HepG2 (cell line): ENCODE data around the gene NOXO1. TPM values are rescaled to one million over a fixed set of nuclear protein-coding genes. Genes with fewer than 3 reads are reported as not detected.
A peak's percentile ranks its signal among the peaks of the same experiment; 100 is the strongest.

Source experiments
- AGO1 ChIP-seq: fragments of 200-400 bp; formaldehyde crosslinking; IDR thresholded peaks from 2 replicates; pipeline ENCODE4 v1.6.1; 2017; ENCODE audit warnings: mild to moderate bottlenecking, low read depth, low read length, moderate library complexity; ENCODE audit not compliant: poor library complexity, severe bottlenecking
- CBX2 ChIP-seq, 2 experiments: fragments of 200-600 bp in 1 of 2; sonication (generic); formaldehyde crosslinking in 1 of 2; IDR thresholded peaks; 2 replicates each; pipeline versions ENCODE4 v1.7.0 to v1.8.1; 2018 to 2022; ENCODE audit warnings: low read depth in 2 of 2, low read length in 1 of 2, mild to moderate bottlenecking in 1 of 2, missing genetic modification reagents in 1 of 2
- HNF4A ChIP-seq: sonication (generic); formaldehyde crosslinking; IDR thresholded peaks from 2 replicates; pipeline ENCODE4 v1.4.0; 2020; ENCODE audit warnings: missing genetic modification reagents
- NR2C2 ChIP-seq: sonication (generic); formaldehyde crosslinking; IDR thresholded peaks from 2 replicates; pipeline ENCODE4 v1.4.0; 2020; ENCODE audit warnings: missing genetic modification reagents, mild to moderate bottlenecking, moderate library complexity, borderline replicate concordance
- RXRA ChIP-seq: sonication (generic); formaldehyde crosslinking; IDR thresholded peaks from 2 replicates; pipeline ENCODE4 v1.5.1; 2020; ENCODE audit warnings: missing genetic modification reagents
- STAG1 ChIP-seq: sonication (generic); formaldehyde crosslinking; IDR thresholded peaks from 2 replicates; pipeline ENCODE4 v1.4.0; 2020; ENCODE audit warnings: missing genetic modification reagents
- THAP11 ChIP-seq: IDR thresholded peaks from 2 replicates; pipeline ENCODE4 v1.6.1; 2016; ENCODE audit warnings: missing biosample characterization, missing genetic modification reagents
- ZMYM4 ChIP-seq: sonication (generic); formaldehyde crosslinking; IDR thresholded peaks from 2 replicates; pipeline ENCODE4 v1.8.1; 2023; ENCODE audit warnings: mild to moderate bottlenecking, missing genetic modification reagents
- ZNF121 ChIP-seq: sonication (generic); formaldehyde crosslinking; IDR thresholded peaks from 2 replicates; pipeline ENCODE4 v1.5.0; 2020; ENCODE audit warnings: mild to moderate bottlenecking, missing genetic modification reagents
- polyA plus RNA-seq, 8 experiments: library from polyadenylated mRNA; depleted of rRNA in 3 of 8; stranded (reverse) in 7 of 8; unstranded in 1 of 8; fragments of >200 nt; fragmentation: Illumina TruSeq in 4 of 8; extraction: Trizol in 4 of 8; gene quantifications; 2 replicates each; pipeline versions ENCODE4 v1.2.1 to v1.2.3, GENCODE V29; 2011 to 2016; ENCODE audit warnings: low read depth in 4 of 8, missing spikeins in 1 of 8, mixed read lengths in 1 of 8; ENCODE audit not compliant: insufficient read depth in 1 of 8
- total RNA-seq, 5 experiments: library from RNA; depleted of rRNA; stranded (reverse); fragments of >200 nt; fragmentation: Illumina TruSeq; extraction: Trizol; gene quantifications; 2 replicates each; pipeline ENCODE4 v1.2.3, GENCODE V29; 2016; ENCODE audit warnings: low read depth in 1 of 5
- TF ChIP-seq, protein P1 (sequence below): sonication (generic); formaldehyde crosslinking; IDR thresholded peaks from 2 replicates; pipeline ENCODE4 v1.5.0; 2020; ENCODE audit warnings: mild to moderate bottlenecking, missing genetic modification reagents, borderline replicate concordance
- TF ChIP-seq, protein P2 (sequence below): sonication (generic); formaldehyde crosslinking; IDR thresholded peaks from 2 replicates; pipeline ENCODE4 v1.4.0; 2020; ENCODE audit warnings: missing genetic modification reagents

The NOXO1 gene
- total and polyA plus RNA-seq, 2 of the 13 experiments (the other 11 are each of a cell fraction or from before 2014, with no cell fraction given) = 0.69 to 1.4 TPM

GRCh38 chr16:2027024-2028010 is 46.0 kb upstream of the NOXO1 start (continued):
- TF ChIP-seq, protein P1, sequence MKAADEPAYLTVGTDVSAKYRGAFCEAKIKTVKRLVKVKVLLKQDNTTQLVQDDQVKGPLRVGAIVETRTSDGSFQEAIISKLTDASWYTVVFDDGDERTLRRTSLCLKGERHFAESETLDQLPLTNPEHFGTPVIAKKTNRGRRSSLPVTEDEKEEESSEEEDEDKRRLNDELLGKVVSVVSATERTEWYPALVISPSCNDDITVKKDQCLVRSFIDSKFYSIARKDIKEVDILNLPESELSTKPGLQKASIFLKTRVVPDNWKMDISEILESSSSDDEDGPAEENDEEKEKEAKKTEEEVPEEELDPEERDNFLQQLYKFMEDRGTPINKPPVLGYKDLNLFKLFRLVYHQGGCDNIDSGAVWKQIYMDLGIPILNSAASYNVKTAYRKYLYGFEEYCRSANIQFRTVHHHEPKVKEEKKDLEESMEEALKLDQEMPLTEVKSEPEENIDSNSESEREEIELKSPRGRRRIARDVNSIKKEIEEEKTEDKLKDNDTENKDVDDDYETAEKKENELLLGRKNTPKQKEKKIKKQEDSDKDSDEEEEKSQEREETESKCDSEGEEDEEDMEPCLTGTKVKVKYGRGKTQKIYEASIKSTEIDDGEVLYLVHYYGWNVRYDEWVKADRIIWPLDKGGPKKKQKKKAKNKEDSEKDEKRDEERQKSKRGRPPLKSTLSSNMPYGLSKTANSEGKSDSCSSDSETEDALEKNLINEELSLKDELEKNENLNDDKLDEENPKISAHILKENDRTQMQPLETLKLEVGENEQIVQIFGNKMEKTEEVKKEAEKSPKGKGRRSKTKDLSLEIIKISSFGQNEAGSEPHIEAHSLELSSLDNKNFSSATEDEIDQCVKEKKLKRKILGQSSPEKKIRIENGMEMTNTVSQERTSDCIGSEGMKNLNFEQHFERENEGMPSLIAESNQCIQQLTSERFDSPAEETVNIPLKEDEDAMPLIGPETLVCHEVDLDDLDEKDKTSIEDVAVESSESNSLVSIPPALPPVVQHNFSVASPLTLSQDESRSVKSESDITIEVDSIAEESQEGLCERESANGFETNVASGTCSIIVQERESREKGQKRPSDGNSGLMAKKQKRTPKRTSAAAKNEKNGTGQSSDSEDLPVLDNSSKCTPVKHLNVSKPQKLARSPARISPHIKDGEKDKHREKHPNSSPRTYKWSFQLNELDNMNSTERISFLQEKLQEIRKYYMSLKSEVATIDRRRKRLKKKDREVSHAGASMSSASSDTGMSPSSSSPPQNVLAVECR = peak; percentile 69
- no peak for TF ChIP-seq CBX2 (IDR thresholded peaks at IDR 0.05; ENCODE audit: low read depth, low read length)
- TF ChIP-seq CBX2 (CRISPR knock-in tag; IDR thresholded peaks at IDR 0.05; ENCODE audit: low read depth) = no peak
- no peak for TF ChIP-seq AGO1
- TF ChIP-seq HNF4A = 0 out of 2 replicates have a peak, but pooled peaks have one; percentile 8
- peak; percentile 59; the same call in 1 of the 2 replicates for TF ChIP-seq THAP11 (CRISPR knock-in tag)
- TF ChIP-seq, protein P2, sequence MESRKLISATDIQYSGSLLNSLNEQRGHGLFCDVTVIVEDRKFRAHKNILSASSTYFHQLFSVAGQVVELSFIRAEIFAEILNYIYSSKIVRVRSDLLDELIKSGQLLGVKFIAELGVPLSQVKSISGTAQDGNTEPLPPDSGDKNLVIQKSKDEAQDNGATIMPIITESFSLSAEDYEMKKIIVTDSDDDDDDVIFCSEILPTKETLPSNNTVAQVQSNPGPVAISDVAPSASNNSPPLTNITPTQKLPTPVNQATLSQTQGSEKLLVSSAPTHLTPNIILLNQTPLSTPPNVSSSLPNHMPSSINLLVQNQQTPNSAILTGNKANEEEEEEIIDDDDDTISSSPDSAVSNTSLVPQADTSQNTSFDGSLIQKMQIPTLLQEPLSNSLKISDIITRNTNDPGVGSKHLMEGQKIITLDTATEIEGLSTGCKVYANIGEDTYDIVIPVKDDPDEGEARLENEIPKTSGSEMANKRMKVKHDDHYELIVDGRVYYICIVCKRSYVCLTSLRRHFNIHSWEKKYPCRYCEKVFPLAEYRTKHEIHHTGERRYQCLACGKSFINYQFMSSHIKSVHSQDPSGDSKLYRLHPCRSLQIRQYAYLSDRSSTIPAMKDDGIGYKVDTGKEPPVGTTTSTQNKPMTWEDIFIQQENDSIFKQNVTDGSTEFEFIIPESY = peak; percentile 89; the same call in 1 of the 2 replicates
- 0 out of 2 replicates have a peak, but pooled peaks have one; percentile 19 for TF ChIP-seq NR2C2
- TF ChIP-seq ZMYM4 (CRISPR knock-in tag) = no peak
- peak; percentile 28; the same call in 1 of the 2 replicates for TF ChIP-seq STAG1 (CRISPR knock-in tag)
- peak; percentile 60 for TF ChIP-seq ZNF121
- peak; percentile 51; the same call in 1 of the 2 replicates for TF ChIP-seq RXRA (CRISPR knock-in tag)
